Measurements from ENCODE around the gene VGLL3.

VGLL3 gene

DNA sequence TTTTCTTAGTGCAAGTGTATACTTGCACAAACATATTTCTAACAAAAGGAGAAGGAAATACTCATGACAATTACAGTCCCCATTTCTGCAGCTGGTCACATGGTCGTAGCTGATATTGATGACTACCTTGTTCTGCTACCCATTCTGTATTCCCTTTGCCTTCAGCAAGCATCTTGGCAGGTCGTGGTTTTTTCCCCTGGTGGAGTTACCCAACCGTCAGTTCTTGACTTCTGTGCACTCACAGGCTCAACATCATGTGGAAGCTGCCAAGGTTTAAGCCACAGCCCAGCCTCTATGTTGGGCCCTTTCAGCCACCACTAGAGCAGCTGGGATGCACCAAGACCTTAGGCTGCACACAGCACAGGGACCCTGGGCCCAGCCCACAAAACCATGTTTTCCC, 56.1 kb downstream of the VGLL3 start:
- TF ChIP-seq CTCF (IDR thresholded peaks at IDR 0.05), result no peak
- H3K27ac ChIP-seq, result no peak overlapping the region

DNA sequence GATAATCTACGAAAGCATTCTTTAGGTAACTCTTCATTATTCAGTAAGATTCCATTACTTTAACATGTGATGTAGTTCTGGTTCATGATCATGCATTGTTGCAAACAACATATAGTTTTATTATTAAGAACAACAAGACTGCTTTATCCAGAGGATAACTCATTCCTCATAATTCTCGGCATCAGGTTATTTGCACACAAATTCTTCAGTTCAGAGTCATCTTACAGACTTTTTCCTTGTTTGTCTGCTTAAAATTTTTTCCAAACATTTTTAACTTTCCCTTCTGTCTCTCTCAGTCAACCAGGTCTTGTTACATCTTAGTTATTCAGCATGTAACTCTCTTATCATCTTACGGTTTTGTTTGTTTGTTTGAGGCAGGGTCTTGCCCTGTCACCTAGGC, 60.1 kb downstream of the VGLL3 start:
- no peak for TF ChIP-seq ZFX (IDR thresholded peaks at IDR 0.05; ENCODE audit: borderline replicate concordance)
- TF ChIP-seq CTCF (IDR thresholded peaks at IDR 0.05), result no peak
- H3K27ac ChIP-seq, result no peak overlapping the region

DNA sequence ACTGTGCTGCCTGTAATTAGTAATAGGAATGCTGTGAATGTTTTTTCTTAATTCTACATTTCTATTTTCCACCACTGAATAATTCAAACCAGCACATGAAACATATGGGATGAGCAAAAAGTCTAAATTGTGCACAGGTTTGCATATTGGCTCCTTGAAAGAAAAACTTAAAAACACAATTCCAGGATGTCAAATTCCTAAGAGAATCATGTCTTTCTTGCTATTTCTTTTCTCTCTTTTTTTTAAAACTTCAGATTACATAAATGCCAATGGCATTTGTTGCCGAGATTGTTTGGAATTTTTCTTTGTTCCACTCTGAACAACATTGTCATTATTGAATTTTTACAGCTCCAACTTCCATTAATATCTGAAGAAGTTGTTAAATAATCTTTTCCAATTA, 60.8 kb downstream of the VGLL3 start:
- H3K27ac ChIP-seq, result no peak overlapping the region
- no peak for TF ChIP-seq CTCF (IDR thresholded peaks at IDR 0.05)
- TF ChIP-seq ZFX (IDR thresholded peaks at IDR 0.05; ENCODE audit: borderline replicate concordance), result no peak

DNA sequence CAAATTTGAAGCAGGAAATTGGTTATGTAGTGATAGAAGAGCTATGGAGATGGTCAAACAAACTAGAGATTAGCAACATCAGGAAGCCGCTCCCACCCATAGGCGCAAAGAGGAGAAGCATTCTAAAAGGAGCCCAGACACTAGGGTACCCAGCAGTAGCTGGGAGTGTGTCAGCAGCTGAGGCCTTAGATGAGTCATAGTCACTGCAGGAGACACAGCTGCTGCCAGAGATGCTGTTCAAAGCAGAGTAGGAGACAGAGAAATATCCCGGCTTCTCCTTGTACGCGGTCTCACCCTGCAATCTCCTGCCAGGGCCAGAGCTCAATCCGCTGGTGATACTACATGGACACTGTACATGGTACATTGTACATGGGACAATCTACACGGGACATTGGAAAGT, 61.9 kb downstream of the VGLL3 start:
- no peak overlapping the region for H3K27ac ChIP-seq
- TF ChIP-seq CTCF (IDR thresholded peaks at IDR 0.05), result no peak
- no peak for TF ChIP-seq ZFX (IDR thresholded peaks at IDR 0.05; ENCODE audit: borderline replicate concordance)

DNA sequence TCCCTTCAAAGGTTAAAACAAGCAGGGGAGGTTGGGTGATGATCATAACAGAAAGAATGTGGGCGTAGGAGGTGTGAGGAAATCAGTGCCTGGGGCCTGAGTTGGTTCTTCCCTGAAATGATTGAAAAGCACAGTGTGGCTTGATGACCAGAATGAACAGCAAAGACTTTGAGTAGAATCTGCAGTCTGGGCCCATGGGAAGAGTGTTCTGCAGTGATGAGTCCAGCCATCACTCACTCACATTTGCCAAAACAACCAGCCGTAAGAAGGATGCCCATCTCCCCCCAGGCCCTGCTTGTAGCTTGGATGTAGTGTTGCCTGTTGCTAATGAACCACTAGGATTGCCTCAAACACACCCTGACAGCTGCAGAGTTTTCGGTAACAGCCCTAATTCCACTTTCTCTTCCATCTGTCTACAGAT, 67.9 kb downstream of the VGLL3 start:
- no peak overlapping the region for H3K27ac ChIP-seq
- no peak for TF ChIP-seq CTCF (IDR thresholded peaks at IDR 0.05)
- TF ChIP-seq ZFX (IDR thresholded peaks at IDR 0.05; ENCODE audit: borderline replicate concordance), result no peak

DNA sequence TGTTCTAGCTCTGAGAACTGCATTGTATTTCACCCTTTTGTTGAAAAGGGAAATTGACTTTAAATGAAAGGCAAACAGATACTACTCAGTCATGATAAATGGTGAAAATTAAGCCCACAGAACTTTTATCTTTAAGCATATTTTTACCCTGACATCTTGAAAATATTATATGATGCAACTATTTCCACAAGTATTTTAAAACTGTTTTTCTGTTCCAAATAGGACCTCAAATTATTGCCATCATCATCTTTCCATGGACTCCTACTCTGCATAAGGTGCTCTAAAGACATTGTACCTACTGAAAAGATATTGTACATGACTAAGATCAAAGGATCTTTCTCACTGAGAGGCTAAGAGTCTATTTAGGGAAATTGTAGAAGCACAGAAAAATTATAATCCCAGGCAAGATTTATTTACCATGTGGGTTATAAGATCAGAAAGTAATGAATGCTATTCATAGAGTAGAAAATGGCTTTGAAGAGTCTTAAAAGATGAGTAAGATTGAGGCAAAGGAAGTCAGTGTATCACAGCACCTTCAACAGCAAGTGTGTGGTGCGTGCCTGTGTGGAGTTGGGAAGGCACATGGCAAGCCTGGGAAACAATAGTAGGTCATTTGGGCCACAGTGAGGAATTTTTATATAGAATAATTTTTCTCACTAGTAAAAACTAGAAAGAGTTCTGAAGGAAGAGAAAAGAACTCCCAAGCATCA, 68.8 kb downstream of the VGLL3 start:
- no peak overlapping the region for H3K27ac ChIP-seq
- TF ChIP-seq CTCF (IDR thresholded peaks at IDR 0.05) (no peak), ZFX (IDR thresholded peaks at IDR 0.05; ENCODE audit: borderline replicate concordance) (no peak)

- TF ChIP-seq CTCF (IDR thresholded peaks at IDR 0.05) (no peak), ZFX (IDR thresholded peaks at IDR 0.05; ENCODE audit: borderline replicate concordance) (no peak)
- no peak overlapping the region for H3K27ac ChIP-seq
Observed at GRCh38 chr3:86914670-86915069, 76.3 kb downstream of the VGLL3 start.
